GM18951 (cell line): ENCODE data around the gene MON1B.
"Not testable (repeated sequence)": the region's sequence is repeated elsewhere in the genome, so short reads cannot be mapped to it uniquely, and the experiment has no call there.

ENCODE experiments used
- POLR2A ChIP-seq: IDR thresholded peaks from 4 replicates; pipeline ENCODE4 v1.6.1; 2011; ENCODE audit warnings: mild to moderate bottlenecking; ENCODE audit not compliant: insufficient read length, insufficient read depth; ENCODE audit errors: extremely low read depth
- in situ Hi-C: fragments of 300-500 bp; cut with MboI; formaldehyde crosslinking; loops from one replicate; pipeline ENCODE4 v1.12.0; 2022; ENCODE audit warnings: low sequenced_read_pairs, mixed read lengths, inconsistent platforms; ENCODE audit not compliant: unreplicated experiment

Gene MON1B

DNA sequence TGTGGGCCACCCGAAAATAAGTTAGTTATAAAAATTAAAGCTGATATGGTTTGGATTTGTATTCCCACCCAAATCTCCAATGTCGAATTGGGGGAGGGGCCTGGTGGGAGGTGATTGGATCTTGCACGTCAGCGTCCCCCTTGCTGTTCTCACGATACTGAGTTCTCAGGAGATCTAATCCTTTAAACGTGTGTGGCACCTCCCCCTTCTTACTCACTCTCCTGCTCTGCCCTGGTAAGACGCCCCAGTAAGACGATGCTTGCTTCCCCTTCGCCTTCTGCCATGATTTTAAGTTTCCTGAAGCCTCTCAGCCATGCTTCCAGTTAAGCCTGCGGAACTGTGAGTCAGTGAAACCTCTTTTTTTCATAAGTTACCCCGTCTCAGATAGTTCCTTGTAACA is 43.6 kb downstream of the MON1B start:
- no peak for TF ChIP-seq POLR2A
- in situ Hi-C loops = loop anchor here (5.0 kb wide), 1 partner anchor 353 kb away; no protein-coding TSS in a partner anchor

DNA sequence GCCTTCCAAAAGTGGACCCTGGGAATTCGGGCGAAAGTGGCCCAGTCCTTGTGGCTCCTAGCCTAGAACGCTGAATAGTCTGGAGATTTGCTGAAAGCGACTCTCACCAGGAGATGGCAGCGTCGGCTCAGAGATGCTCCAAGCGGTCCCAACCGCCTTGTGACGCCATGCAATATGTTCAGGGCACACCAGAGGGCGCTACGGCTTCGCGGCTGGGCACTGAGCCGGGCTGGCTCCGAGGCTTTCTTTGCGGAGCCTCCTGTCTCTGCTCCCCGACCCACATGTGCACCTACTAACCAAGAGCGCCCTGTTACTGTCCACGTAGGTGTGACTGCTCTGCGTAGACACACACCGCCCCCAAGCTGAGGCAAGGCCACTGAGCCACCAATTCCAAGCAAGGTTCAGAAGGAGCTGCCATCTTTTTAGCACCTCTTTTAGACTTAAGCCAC is 45.1 kb downstream of the MON1B start:
- in situ Hi-C loops = loop anchor here (5.0 kb wide), 1 partner anchor 351 kb away; no protein-coding TSS in a partner anchor
- no peak for TF ChIP-seq POLR2A

DNA sequence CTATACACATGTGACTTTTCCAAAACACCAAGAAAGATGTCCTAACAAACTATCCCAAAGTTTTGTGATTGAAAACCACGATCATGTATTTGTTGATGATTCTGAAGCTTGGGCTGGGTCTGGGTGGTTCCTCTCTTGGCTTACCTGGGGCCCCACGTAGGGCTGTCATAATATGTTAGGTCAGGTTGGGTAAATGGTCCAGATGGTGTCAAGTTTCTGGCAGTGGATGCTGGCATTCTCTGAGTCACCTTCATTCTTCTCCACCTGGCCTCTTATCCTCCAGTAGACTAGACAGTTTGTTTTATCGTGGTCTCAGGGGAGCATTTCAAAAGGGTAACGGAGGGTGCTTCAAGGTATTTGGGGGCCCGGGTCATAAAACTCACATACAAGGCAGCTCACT is 47.6 kb downstream of the MON1B start:
- in situ Hi-C loops = loop anchor here (5.0 kb wide), 1 partner anchor 349 kb away; no protein-coding TSS in a partner anchor
- no peak for TF ChIP-seq POLR2A

DNA sequence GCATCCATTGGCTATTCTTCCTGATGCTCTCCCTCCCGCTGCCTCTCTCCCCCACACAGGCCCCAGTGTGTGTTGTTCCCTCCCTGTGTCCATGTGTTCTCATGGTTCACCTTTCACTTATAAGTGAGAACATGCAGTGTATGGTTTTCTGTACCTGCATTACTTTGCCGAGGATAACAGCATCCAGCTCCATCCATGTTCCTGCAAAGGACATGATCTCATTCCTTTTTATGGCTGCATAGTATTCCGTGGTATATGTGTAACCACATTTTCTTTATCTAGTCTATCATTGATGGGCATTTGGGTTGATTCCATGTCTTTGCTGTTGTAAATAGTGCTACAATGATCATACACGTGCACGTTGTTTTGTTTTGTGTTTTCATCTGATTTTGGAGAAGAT is 51.5 kb downstream of the MON1B start:
- in situ Hi-C loops = not testable (repeated sequence)

DNA sequence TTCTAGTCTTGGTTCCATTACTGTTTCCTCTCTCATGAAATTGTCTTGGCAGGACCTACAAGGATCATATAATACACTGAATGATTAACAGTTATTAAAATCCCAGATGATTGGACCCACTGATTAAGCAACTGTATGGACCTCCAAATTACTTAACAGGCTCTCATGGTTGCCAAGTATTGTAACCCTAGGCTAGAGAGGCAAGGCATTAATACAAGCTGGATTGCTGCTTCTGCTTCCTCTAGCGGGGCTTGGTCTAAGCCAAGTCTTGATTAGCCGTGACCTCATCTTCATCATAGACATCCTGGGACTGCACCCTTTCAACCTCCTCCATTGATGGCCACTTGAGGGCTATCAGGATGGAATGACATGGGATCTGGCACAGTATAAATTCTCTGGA is 55.2 kb downstream of the MON1B start:
- in situ Hi-C loops = no loop called here

DNA sequence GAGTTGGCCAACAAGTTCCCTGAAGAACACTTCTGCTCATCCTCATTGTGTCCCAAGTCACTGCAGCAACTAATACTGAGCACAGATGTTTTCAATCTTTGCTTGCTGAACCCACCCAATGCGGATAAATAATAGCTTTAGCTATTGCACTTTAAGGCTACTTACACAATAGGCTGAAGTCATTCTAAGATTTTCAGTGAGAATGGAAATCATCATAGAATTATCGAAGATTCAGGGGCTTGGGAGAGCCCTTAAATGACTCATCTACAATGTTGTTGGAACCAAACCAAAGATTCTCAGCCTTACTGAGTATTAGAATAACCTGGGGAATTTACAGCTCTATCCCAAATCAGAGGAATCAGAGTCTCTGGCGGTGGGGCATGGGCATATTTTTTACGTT is 59.4 kb downstream of the MON1B start:
- no peak for TF ChIP-seq POLR2A
- in situ Hi-C loops = no loop called here

More for the DNA sequence above, 55.2 kb downstream of the MON1B start:
- no peak for TF ChIP-seq POLR2A
